ENCODE measurements around the gene ERG.

GRCh38 chr21:38488640-38489270 lies 9.5 kb downstream of the ERG start:
- TF ChIP-seq CTCF (IDR thresholded peaks at IDR 0.05 in 4 of 5, conservative IDR thresholded peaks at IDR 0.05 in 1 of 5) = no peak
- TF ChIP-seq POLR2A (IDR thresholded peaks at IDR 0.05) = no peak
